ENCODE data around the gene FOXD4L1. TPM values are rescaled to one million over a fixed set of nuclear protein-coding genes. Genes with fewer than 3 reads are reported as not detected.
"Not testable (repeated sequence)": the region's sequence is repeated elsewhere in the genome, so short reads cannot be mapped to it uniquely, and the experiment has no call there.

Gene FOXD4L1
- total RNA-seq, 1 donor from 2014 or later, result 0.11 TPM

GRCh38 chr2:113508187-113508586 is 9.7 kb downstream of the FOXD4L1 start:
- H3K4me3 ChIP-seq; intact Hi-C loops (cut with micrococcal nuclease); DNase-seq; H3K36me3 ChIP-seq; H3K27ac ChIP-seq (replicated peaks); H3K9me3 ChIP-seq (replicated peaks): not testable (repeated sequence)
- peaks cover 12% of the 10 kb centered on the region for H3K4me1 ChIP-seq
- H3K27me3 ChIP-seq (ENCODE audit: low read depth), result peaks cover 65% of the 10 kb centered on the region

GRCh38 chr2:113510913-113511312 is 12.4 kb downstream of the FOXD4L1 start:
- not testable (repeated sequence) for DNase-seq

GRCh38 chr2:113511859-113512258 is 13.4 kb downstream of the FOXD4L1 start:
- H3K27me3 ChIP-seq (ENCODE audit: low read depth), result peaks cover 33% of the 10 kb centered on the region
- intact Hi-C loops (cut with micrococcal nuclease); H3K4me3 ChIP-seq; H3K9me3 ChIP-seq (replicated peaks); DNase-seq; H3K36me3 ChIP-seq; H3K27ac ChIP-seq (replicated peaks); H3K4me1 ChIP-seq: not testable (repeated sequence)

More at GRCh38 chr2:113510913-113511312, 12.4 kb downstream of the FOXD4L1 start:
- H3K27me3 ChIP-seq (ENCODE audit: low read depth), result peaks cover 41% of the 10 kb centered on the region
- H3K36me3 ChIP-seq; H3K4me3 ChIP-seq; H3K27ac ChIP-seq (replicated peaks); intact Hi-C loops (cut with micrococcal nuclease); H3K9me3 ChIP-seq (replicated peaks); H3K4me1 ChIP-seq: not testable (repeated sequence)

DNA sequence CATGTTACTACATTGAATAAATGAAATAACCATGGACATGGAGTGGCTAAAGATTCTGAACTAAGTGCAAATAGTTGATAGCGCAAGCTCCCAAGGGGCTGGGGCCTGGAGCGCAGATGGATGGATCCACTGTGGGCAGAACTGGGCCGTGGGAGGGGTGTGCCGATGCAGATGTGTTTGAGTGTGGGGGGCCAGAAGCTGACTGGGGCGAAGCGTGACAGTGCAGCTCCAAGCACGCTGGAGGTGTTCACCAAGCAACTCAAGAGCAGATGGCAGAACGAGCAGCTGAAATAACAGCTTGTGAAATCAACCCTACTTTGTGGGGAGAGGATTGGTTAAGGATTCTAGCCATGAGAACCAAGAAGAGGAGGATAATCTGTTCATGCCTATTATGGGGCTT is 17.0 kb downstream of the FOXD4L1 start:
- H3K27me3 ChIP-seq (ENCODE audit: low read depth); H3K4me1 ChIP-seq; H3K4me3 ChIP-seq; intact Hi-C loops (cut with micrococcal nuclease); H3K27ac ChIP-seq (replicated peaks); H3K36me3 ChIP-seq; H3K9me3 ChIP-seq (replicated peaks); DNase-seq: not testable (repeated sequence)

DNA sequence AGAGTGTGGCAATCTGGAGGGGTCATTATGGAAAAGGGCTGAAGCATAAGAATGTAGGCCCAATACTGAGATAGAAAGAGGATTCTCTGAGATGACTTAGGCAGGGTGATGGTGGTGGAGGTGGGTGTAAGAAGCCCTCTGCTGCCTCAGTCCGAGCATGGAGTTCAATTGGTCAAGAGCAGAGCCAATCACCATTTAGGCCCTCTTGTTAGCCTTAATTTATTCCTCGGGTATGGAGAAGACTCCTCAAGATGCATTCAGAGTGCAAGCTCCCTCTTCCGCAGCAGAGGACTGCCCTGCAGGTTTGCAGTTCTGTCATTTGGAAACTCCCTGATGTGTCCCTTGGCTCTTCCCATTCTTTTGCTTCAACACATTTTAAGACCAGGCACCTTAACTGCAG is 17.5 kb downstream of the FOXD4L1 start:
- H3K36me3 ChIP-seq; H3K27ac ChIP-seq (replicated peaks); H3K9me3 ChIP-seq (replicated peaks); H3K27me3 ChIP-seq (ENCODE audit: low read depth); H3K4me3 ChIP-seq; H3K4me1 ChIP-seq; intact Hi-C loops (cut with micrococcal nuclease); DNase-seq: not testable (repeated sequence)

DNA sequence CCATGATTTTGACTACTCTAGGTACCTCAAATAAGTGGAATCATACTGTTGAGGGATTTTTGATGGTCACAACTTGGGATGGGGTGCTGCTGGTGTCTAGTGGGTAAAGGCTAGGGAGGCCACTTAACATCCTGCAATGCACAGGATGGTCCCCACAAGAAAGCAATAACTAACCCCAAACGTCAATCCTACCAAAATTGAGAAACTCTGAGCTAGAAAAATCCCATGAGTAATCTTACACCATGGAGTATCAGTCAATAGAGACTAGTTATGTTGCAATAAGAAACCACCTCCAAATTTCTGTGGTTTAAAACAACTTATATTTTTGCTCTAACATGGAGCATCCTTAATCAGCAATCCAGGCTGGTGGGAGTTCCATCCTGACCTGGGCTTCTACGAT is 18.6 kb downstream of the FOXD4L1 start:
- intact Hi-C loops (cut with micrococcal nuclease); H3K4me3 ChIP-seq: not testable (repeated sequence)

DNA sequence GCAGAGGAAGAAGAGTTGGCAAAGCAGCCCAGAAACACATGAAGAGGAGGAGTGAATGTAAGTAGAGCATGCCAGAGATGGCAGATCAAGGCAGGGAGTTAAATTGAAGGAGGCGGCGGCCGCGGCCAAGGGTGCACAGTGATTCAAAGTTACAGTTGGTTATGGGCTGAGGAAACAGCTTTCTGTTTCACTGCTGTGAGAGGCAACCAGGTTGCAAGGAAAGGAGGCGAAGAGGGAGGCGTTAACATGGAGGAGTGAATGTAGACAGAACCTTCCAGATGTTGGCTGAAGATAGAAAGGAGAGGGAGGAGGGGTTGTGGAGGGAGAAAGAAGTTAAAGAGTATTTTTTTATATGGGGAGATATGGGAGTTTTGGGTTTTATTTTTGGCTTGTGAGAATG is 22.4 kb downstream of the FOXD4L1 start:
- DNase-seq; H3K4me3 ChIP-seq; intact Hi-C loops (cut with micrococcal nuclease); H3K9me3 ChIP-seq (replicated peaks); H3K27ac ChIP-seq (replicated peaks); H3K27me3 ChIP-seq (ENCODE audit: low read depth); H3K36me3 ChIP-seq; H3K4me1 ChIP-seq: not testable (repeated sequence)

More for the DNA sequence above, 18.6 kb downstream of the FOXD4L1 start:
- not testable (repeated sequence) for DNase-seq; H3K4me1 ChIP-seq; H3K36me3 ChIP-seq; H3K9me3 ChIP-seq (replicated peaks); H3K27ac ChIP-seq (replicated peaks); H3K27me3 ChIP-seq (ENCODE audit: low read depth)

DNA sequence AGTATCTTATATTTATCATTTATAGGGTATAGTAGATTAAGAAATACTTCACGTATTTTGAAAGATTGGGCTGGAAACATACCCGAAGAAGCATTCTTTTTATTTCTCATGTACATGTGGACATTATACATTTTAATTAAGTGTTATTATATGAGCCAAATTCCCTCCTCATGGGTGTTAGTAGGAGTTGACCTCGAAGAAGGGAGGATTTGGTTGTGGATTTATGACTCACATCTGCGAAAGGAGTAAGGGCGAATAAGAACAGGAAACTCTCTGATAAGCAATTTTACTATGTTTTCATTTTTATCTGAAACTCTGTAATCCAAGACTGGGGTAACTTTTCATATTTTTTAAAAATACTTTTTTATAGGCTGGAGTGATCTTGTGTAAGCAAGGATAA is 23.0 kb downstream of the FOXD4L1 start:
- H3K9me3 ChIP-seq (replicated peaks); intact Hi-C loops (cut with micrococcal nuclease); H3K4me1 ChIP-seq; H3K27ac ChIP-seq (replicated peaks); DNase-seq; H3K36me3 ChIP-seq; H3K27me3 ChIP-seq (ENCODE audit: low read depth); H3K4me3 ChIP-seq: not testable (repeated sequence)

GRCh38 chr2:113524986-113525385 is 26.5 kb downstream of the FOXD4L1 start:
- intact Hi-C loops (cut with micrococcal nuclease); H3K4me3 ChIP-seq; H3K9me3 ChIP-seq (replicated peaks); DNase-seq; H3K36me3 ChIP-seq; H3K4me1 ChIP-seq; H3K27me3 ChIP-seq (ENCODE audit: low read depth); H3K27ac ChIP-seq (replicated peaks): not testable (repeated sequence)

GRCh38 chr2:113527350-113528045 is 29.0 kb downstream of the FOXD4L1 start:
- H3K27ac ChIP-seq (replicated peaks); DNase-seq; H3K36me3 ChIP-seq; intact Hi-C loops (cut with micrococcal nuclease); H3K4me3 ChIP-seq; H3K4me1 ChIP-seq; H3K9me3 ChIP-seq (replicated peaks); H3K27me3 ChIP-seq (ENCODE audit: low read depth): not testable (repeated sequence)

DNA sequence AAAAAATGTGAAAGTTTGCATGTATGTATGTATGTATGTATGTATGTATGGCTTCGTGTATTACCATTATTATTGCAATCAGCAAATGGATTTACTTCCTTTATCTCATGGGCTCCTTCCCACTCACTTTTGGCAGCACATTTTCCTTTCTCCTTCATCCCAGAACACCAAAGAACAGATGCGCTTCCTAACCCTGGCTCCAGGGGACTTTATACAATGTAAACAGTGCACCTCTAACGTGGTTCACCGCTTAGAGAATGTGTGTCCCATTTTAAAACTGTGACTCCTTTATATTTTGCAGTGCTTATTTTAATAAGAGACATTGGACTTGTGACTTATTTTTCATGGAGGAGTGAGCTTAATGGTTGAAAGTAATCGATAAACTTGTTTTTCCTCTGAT is 29.7 kb downstream of the FOXD4L1 start:
- H3K4me3 ChIP-seq; H3K9me3 ChIP-seq (replicated peaks); H3K4me1 ChIP-seq; H3K27me3 ChIP-seq (ENCODE audit: low read depth); DNase-seq; intact Hi-C loops (cut with micrococcal nuclease); H3K36me3 ChIP-seq; H3K27ac ChIP-seq (replicated peaks): not testable (repeated sequence)

GRCh38 chr2:113528904-113529303 is 30.4 kb downstream of the FOXD4L1 start:
- H3K27ac ChIP-seq (replicated peaks); H3K4me1 ChIP-seq; H3K4me3 ChIP-seq; H3K9me3 ChIP-seq (replicated peaks); H3K27me3 ChIP-seq (ENCODE audit: low read depth); DNase-seq; H3K36me3 ChIP-seq; intact Hi-C loops (cut with micrococcal nuclease): not testable (repeated sequence)

GRCh38 chr2:113532991-113533390 is 34.5 kb downstream of the FOXD4L1 start:
- H3K27ac ChIP-seq (replicated peaks); H3K36me3 ChIP-seq; DNase-seq; H3K27me3 ChIP-seq (ENCODE audit: low read depth); H3K4me3 ChIP-seq; H3K4me1 ChIP-seq; H3K9me3 ChIP-seq (replicated peaks); intact Hi-C loops (cut with micrococcal nuclease): not testable (repeated sequence)

GRCh38 chr2:113536573-113536972 is 38.1 kb downstream of the FOXD4L1 start:
- intact Hi-C loops (cut with micrococcal nuclease); H3K9me3 ChIP-seq (replicated peaks); H3K27ac ChIP-seq (replicated peaks); H3K4me1 ChIP-seq; H3K36me3 ChIP-seq; H3K4me3 ChIP-seq; H3K27me3 ChIP-seq (ENCODE audit: low read depth); DNase-seq: not testable (repeated sequence)
